HEK293 (cell line): ENCODE results near the gene KRT17.
A peak's percentile ranks its signal among the peaks of the same experiment; 100 is the strongest.

Experiments
- CTCF ChIA-PET: fragments of 350-600 bp; formaldehyde crosslinking; extraction: SDS; loops from one replicate; lab custom pipeline; 2021; ENCODE audit warnings: antibody characterized with exemption; lab: Yijun Ruan, JAX
- POLR2A ChIA-PET: fragments of 300-600 bp; formaldehyde crosslinking; extraction: SDS; loops from one replicate; lab custom pipeline; 2020; ENCODE audit warnings: antibody characterized with exemption, inconsistent platforms; lab: Yijun Ruan, JAX
- H3K27ac ChIP-seq: fragments of 200-500 bp; sonication (Bioruptor generic); 2 replicates; pipeline ENCODE4 v1.5.1; 2014; ENCODE audit warnings: low read depth, low read length, control low read depth, inconsistent platforms; ENCODE audit errors: extremely low read depth
- H3K36me3 ChIP-seq, 2 experiments: fragments of 200-500 bp in 1 of 2; sonication (Bioruptor generic) in 1 of 2; 1 replicate in 1 of 2; 2 replicates in 1 of 2; pipeline ENCODE4 v1.5.1; 2014 to 2017; ENCODE audit warnings: inconsistent platforms in 2 of 2, low read length in 2 of 2; ENCODE audit not compliant: control insufficient read depth in 2 of 2, insufficient read depth in 1 of 2
- H3K4me1 ChIP-seq: fragments of 200-500 bp; sonication (Bioruptor generic); 2 replicates; pipeline ENCODE4 v1.5.1; 2014; ENCODE audit warnings: mild to moderate bottlenecking, low read length, inconsistent platforms; ENCODE audit not compliant: control insufficient read depth, insufficient read depth
- H3K4me3 ChIP-seq: 2 replicates; pipeline ENCODE4 v1.5.1; 2011; ENCODE audit warnings: low read depth, mild to moderate bottlenecking, control low read depth, low read length, moderate library complexity
- H3K9me3 ChIP-seq: fragments of 200-500 bp; sonication (Bioruptor generic); 2 replicates; pipeline ENCODE4 v1.5.1; 2014; ENCODE audit warnings: low read depth, low read length, inconsistent platforms; ENCODE audit not compliant: control insufficient read depth, insufficient read depth
- CTCF ChIP-seq: fragments of 450-650 bp; formaldehyde crosslinking; IDR thresholded peaks from 2 replicates; pipeline ENCODE4 v1.5.1; 2016; ENCODE audit warnings: missing biosample characterization, missing genetic modification characterization
- GLIS1 ChIP-seq: fragments of 450-650 bp; formaldehyde crosslinking; IDR thresholded peaks from 2 replicates; pipeline ENCODE4 v1.5.1; 2016; ENCODE audit warnings: missing biosample characterization, missing genetic modification characterization
- GLIS2 ChIP-seq: fragments of 450-650 bp; formaldehyde crosslinking; IDR thresholded peaks from 2 replicates; pipeline ENCODE4 v1.5.1; 2016; ENCODE audit warnings: missing biosample characterization, missing genetic modification characterization
- KLF1 ChIP-seq: fragments of 450-650 bp; formaldehyde crosslinking; IDR thresholded peaks from 2 replicates; pipeline ENCODE4 v1.5.1; 2016; ENCODE audit warnings: missing biosample characterization, missing genetic modification characterization
- REPIN1 ChIP-seq: fragments of 450-650 bp; formaldehyde crosslinking; IDR thresholded peaks from 2 replicates; pipeline ENCODE4 v1.5.1; 2017; ENCODE audit warnings: missing biosample characterization, missing genetic modification characterization, low read depth
- SP7 ChIP-seq: fragments of 450-650 bp; formaldehyde crosslinking; IDR thresholded peaks from 2 replicates; pipeline ENCODE4 v1.5.1; 2016; ENCODE audit warnings: missing biosample characterization, missing genetic modification characterization
- ZBTB10 ChIP-seq: fragments of 450-650 bp; formaldehyde crosslinking; IDR thresholded peaks from 2 replicates; pipeline ENCODE4 v1.5.1; 2016; ENCODE audit warnings: missing biosample characterization, missing genetic modification characterization
- ZBTB17 ChIP-seq: fragments of 450-650 bp; formaldehyde crosslinking; IDR thresholded peaks from 2 replicates; pipeline ENCODE4 v1.5.1; 2016; ENCODE audit warnings: missing biosample characterization, missing genetic modification characterization
- ZIC2 ChIP-seq: fragments of 450-650 bp; formaldehyde crosslinking; IDR thresholded peaks from 2 replicates; pipeline ENCODE4 v1.5.1; 2016; ENCODE audit warnings: missing biosample characterization, missing genetic modification characterization
- ZNF114 ChIP-seq: fragments of 450-650 bp; formaldehyde crosslinking; IDR thresholded peaks from 2 replicates; pipeline ENCODE4 v1.5.0; 2017; ENCODE audit warnings: missing biosample characterization, missing genetic modification characterization
- ZNF2 ChIP-seq: fragments of 450-650 bp; formaldehyde crosslinking; IDR thresholded peaks from 2 replicates; pipeline ENCODE4 v1.5.1; 2016; ENCODE audit warnings: missing biosample characterization, missing genetic modification characterization
- ZNF221 ChIP-seq: fragments of 450-650 bp; formaldehyde crosslinking; IDR thresholded peaks from 2 replicates; pipeline ENCODE4 v1.5.1; 2017; ENCODE audit warnings: missing biosample characterization, missing genetic modification characterization, borderline replicate concordance
- ZNF266 ChIP-seq: fragments of 450-650 bp; formaldehyde crosslinking; IDR thresholded peaks from 2 replicates; pipeline ENCODE4 v1.5.1; 2016; ENCODE audit warnings: missing biosample characterization, missing genetic modification characterization, low read depth
- ZNF449 ChIP-seq: fragments of 450-650 bp; formaldehyde crosslinking; IDR thresholded peaks from 2 replicates; pipeline ENCODE4 v1.5.1; 2017; ENCODE audit warnings: missing biosample characterization, mild to moderate bottlenecking, missing genetic modification characterization, moderate library complexity
- ZNF530 ChIP-seq: fragments of 450-650 bp; formaldehyde crosslinking; IDR thresholded peaks from 2 replicates; pipeline ENCODE4 v1.5.1; 2016; ENCODE audit warnings: low read depth, missing biosample characterization, missing genetic modification characterization
- ZNF561 ChIP-seq: fragments of 450-650 bp; IDR thresholded peaks from 2 replicates; pipeline ENCODE4 v1.5.1; 2018; ENCODE audit warnings: missing biosample characterization, missing genetic modification characterization, borderline replicate concordance
- ZNF600 ChIP-seq: fragments of 450-650 bp; formaldehyde crosslinking; IDR thresholded peaks from 2 replicates; pipeline ENCODE4 v1.5.1; 2016; ENCODE audit warnings: missing biosample characterization, missing genetic modification characterization
- ZNF626 ChIP-seq: fragments of 450-650 bp; sonication (Bioruptor Pico); formaldehyde crosslinking; IDR thresholded peaks from 2 replicates; pipeline ENCODE4 v1.5.1; 2018; ENCODE audit warnings: missing biosample characterization, missing genetic modification characterization, inconsistent platforms
- ZNF692 ChIP-seq: fragments of 450-650 bp; formaldehyde crosslinking; IDR thresholded peaks from 2 replicates; pipeline ENCODE4 v1.5.1; 2016; ENCODE audit warnings: missing biosample characterization, missing genetic modification characterization
- ZNF76 ChIP-seq: fragments of 450-650 bp; formaldehyde crosslinking; IDR thresholded peaks from 2 replicates; pipeline ENCODE4; 2016; ENCODE audit warnings: low read depth, missing biosample characterization, missing genetic modification characterization, borderline replicate concordance
- ZNF830 ChIP-seq: fragments of 450-650 bp; IDR thresholded peaks from 2 replicates; pipeline ENCODE4 v1.5.0; 2018; ENCODE audit warnings: missing biosample characterization, missing genetic modification characterization, low read depth, mild to moderate bottlenecking, moderate library complexity
- ZSCAN30 ChIP-seq: fragments of 450-650 bp; IDR thresholded peaks from 2 replicates; pipeline ENCODE4 v1.5.1; 2018; ENCODE audit warnings: missing biosample characterization, mild to moderate bottlenecking, missing genetic modification characterization, moderate library complexity
- TF ChIP-seq, protein P1 (sequence below): fragments of 450-650 bp; formaldehyde crosslinking; optimal IDR thresholded peaks from 2 replicates; pipeline ENCODE3; 2016; ENCODE audit warnings: missing biosample characterization, mild to moderate bottlenecking, missing genetic modification characterization
- TF ChIP-seq, protein P2 (sequence below): fragments of 450-650 bp; formaldehyde crosslinking; IDR thresholded peaks from 2 replicates; pipeline ENCODE4 v1.5.1; 2016; ENCODE audit warnings: missing biosample characterization, missing genetic modification characterization

The KRT17 gene

DNA sequence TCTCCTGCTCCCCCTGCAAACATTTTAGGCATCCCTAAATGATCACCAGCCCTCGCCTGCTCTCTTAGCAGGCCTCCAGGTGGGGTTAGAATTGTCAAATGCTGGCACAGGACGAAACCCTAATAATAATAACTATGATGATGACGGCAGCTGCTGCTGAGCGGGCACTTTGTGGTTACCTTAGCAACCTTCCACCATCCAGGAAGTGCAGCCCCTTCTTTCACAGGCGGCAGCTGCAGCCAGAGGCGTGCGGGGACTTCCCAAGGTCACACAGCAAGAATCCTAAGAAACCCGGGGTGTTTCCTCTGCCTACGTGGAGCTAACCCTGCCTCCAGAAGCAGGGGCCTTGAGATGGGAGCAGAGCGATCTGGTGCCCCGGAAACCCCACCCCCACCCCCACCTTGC, 41.9 kb upstream of the KRT17 start (continued):
- TF ChIP-seq CTCF (tag by site-specific recombination) (no peak), ZNF449 (no peak), ZNF114 (tag by site-specific recombination) (no peak)
- TF ChIP-seq, all 188 proteins: peak for 7

DNA sequence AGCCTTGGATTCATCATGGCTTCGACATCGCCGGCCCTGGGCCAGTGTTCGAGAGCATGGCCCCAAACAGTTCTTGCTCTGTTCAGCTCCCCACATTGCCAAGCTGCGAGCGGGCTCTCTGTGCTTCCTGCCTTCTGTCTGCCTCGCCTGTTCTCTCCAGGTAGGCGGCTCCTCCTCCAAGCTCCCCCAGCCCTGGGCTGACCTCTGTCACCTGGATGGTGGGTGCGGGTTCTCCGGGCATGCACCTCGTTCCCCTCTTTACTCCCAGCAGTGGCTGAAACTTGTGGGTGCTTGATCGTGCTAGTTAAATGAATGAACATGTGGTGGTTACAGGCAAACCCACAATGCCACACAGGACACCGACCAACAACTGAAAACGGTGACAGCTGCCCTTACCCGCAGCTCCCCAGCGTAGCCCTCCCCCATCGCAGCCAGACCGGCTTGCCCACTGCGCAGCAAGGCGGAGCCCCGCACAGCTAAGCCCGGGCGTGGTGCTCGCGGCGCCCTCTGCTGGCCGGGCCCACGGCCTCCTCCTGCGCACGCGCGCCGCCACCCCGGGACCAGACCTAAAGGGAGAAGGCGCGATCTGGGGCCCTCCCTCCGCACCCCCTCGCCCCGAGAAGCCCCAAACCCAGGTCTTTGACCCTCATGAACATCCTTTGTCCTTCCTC, 41.3 kb upstream of the KRT17 start:
- Histone ChIP-seq H3K36me3 (no peaks in the 10 kb centered on the region), H3K27ac (peak overlapping the region; percentile 45; the same call in 1 of the 2 replicates), H3K9me3 (no peaks in the 10 kb centered on the region), H3K4me3 (peak overlapping the region; percentile 25), H3K4me1 (peaks cover 3% of the 10 kb centered on the region)
- CTCF ChIA-PET = interaction anchor here (0.5 to 12.6 kb wide), 73 partner anchors 8 to 1300 kb away, joined by 3 to 567 read pairs (median 4); partner anchors contain the start of genes EIF1, HAP1, KRT15 and KRT222
- POLR2A ChIA-PET = interaction anchor here (0.6 to 1.6 kb wide), 5 partner anchors 19 to 1442 kb away, joined by 5 to 18 read pairs (median 6); partner anchors contain the start of gene EIF1
- no peak for TF ChIP-seq ZNF266 (tag by site-specific recombination)
- TF ChIP-seq REPIN1 (tag by site-specific recombination) = no peak
- no peak for TF ChIP-seq ZNF221
- TF ChIP-seq GLIS1 = peak; percentile 84
- TF ChIP-seq ZNF600 (tag by site-specific recombination) = peak; percentile 86
- no peak for TF ChIP-seq ZNF626 (tag by site-specific recombination)
- TF ChIP-seq ZNF76 = peak; percentile 33; the same call in 1 of the 2 replicates
- peak; percentile 86 for TF ChIP-seq GLIS2 (tag by site-specific recombination)
- peak; percentile 39; the same call in 1 of the 2 replicates for TF ChIP-seq SP7
- no peak for TF ChIP-seq ZNF830 (tag by site-specific recombination)
- TF ChIP-seq ZNF2 = peak; percentile 86
- TF ChIP-seq ZSCAN30 = 0 out of 2 replicates have a peak, but pooled peaks have one; percentile 39
- TF ChIP-seq, protein P1, sequence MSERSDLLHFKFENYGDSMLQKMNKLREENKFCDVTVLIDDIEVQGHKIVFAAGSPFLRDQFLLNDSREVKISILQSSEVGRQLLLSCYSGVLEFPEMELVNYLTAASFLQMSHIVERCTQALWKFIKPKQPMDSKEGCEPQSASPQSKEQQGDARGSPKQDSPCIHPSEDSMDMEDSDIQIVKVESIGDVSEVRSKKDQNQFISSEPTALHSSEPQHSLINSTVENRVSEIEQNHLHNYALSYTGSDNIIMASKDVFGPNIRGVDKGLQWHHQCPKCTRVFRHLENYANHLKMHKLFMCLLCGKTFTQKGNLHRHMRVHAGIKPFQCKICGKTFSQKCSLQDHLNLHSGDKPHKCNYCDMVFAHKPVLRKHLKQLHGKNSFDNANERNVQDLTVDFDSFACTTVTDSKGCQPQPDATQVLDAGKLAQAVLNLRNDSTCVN = peak; percentile 87
- TF ChIP-seq ZNF692 (tag by site-specific recombination) = 0 out of 2 replicates have a peak, but pooled peaks have one; percentile 56
- TF ChIP-seq KLF1 (tag by site-specific recombination) = 0 out of 2 replicates have a peak, but pooled peaks have one; percentile 9
- TF ChIP-seq ZNF530 (tag by site-specific recombination) = no peak
- peak; percentile 57; the same call in 1 of the 2 replicates for TF ChIP-seq ZBTB17 (tag by site-specific recombination)
- peak; percentile 81; the same call in 1 of the 2 replicates for TF ChIP-seq ZBTB10 (tag by site-specific recombination)
- TF ChIP-seq, protein P2, sequence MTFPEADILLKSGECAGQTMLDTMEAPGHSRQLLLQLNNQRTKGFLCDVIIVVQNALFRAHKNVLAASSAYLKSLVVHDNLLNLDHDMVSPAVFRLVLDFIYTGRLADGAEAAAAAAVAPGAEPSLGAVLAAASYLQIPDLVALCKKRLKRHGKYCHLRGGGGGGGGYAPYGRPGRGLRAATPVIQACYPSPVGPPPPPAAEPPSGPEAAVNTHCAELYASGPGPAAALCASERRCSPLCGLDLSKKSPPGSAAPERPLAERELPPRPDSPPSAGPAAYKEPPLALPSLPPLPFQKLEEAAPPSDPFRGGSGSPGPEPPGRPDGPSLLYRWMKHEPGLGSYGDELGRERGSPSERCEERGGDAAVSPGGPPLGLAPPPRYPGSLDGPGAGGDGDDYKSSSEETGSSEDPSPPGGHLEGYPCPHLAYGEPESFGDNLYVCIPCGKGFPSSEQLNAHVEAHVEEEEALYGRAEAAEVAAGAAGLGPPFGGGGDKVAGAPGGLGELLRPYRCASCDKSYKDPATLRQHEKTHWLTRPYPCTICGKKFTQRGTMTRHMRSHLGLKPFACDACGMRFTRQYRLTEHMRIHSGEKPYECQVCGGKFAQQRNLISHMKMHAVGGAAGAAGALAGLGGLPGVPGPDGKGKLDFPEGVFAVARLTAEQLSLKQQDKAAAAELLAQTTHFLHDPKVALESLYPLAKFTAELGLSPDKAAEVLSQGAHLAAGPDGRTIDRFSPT (tag by site-specific recombination) = peak; percentile 72
- TF ChIP-seq ZIC2 (tag by site-specific recombination) = peak; percentile 66
- TF ChIP-seq ZNF561 (tag by site-specific recombination) = 0 out of 2 replicates have a peak, but pooled peaks have one; percentile 55
